Osteocyte (in vitro differentiated cells): Measurements from ENCODE around the gene IRF8. TPM values are rescaled to one million over a fixed set of nuclear protein-coding genes. Genes with fewer than 3 reads are reported as not detected.

Experiments
- DNase-seq: peaks from one replicate; pipeline ENCODE4 v3.0.0; 2021; ENCODE audit warnings: mixed read lengths; ENCODE audit not compliant: unreplicated experiment; ENCODE audit errors: extremely low spot score
- H3K27ac Mint-ChIP-seq: one replicate; pipeline ENCODE4 v1.8.0; 2021; ENCODE audit warnings: mild to moderate bottlenecking, mixed read lengths; ENCODE audit not compliant: unreplicated experiment
- H3K27me3 Mint-ChIP-seq: one replicate; pipeline ENCODE4 v1.8.0; 2021; ENCODE audit warnings: mixed read lengths; ENCODE audit not compliant: unreplicated experiment
- H3K36me3 Mint-ChIP-seq: one replicate; pipeline ENCODE4 v1.8.0; 2021; ENCODE audit warnings: mixed read lengths; ENCODE audit not compliant: unreplicated experiment
- H3K4me1 Mint-ChIP-seq: one replicate; pipeline ENCODE4 v1.8.0; 2021; ENCODE audit warnings: mixed read lengths; ENCODE audit not compliant: unreplicated experiment
- H3K4me3 Mint-ChIP-seq: one replicate; pipeline ENCODE4 v1.8.0; 2021; ENCODE audit warnings: mild to moderate bottlenecking, moderate library complexity, mixed read lengths; ENCODE audit not compliant: unreplicated experiment
- H3K9me3 Mint-ChIP-seq: one replicate; pipeline ENCODE4 v1.8.0; 2021; ENCODE audit warnings: mixed read lengths; ENCODE audit not compliant: unreplicated experiment
- total RNA-seq: library from RNA; stranded (reverse); gene quantifications from 2 replicates; pipeline ENCODE4 v1.2.1, GENCODE V29; 2021
- TF ChIP-seq, protein P1 (sequence below): fragments of 200-600 bp; sonication (generic); IDR thresholded peaks from 2 replicates; pipeline ENCODE4 v1.5.0; 2021; ENCODE audit warnings: antibody characterized with exemption, mild to moderate bottlenecking, moderate library complexity

Gene IRF8
- total RNA-seq, 1 donor from 2014 or later: not detected

DNA sequence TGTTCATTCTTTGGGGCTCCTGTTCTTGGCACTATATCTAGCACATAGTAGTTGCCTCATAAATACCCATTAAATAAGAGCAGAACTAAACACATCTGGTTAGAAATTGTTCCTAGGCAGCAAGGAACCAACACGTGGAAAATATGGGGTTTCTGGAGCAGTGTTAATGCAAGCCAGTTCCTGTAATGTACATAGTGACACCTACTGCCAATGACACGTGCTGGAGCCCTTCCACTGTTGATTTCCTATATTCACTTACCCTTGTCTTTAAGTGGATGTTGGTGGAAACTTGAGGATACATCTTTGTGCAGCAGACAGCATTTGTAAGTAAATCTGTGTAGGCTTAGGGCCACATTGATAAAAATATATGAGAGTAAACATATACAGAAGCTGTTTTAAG is 1.6 kb upstream of the IRF8 start:
- no peak for DNase-seq
- Mint-ChIP-seq H3K9me3 (no peaks in the 10 kb centered on the region), H3K27me3 (peaks cover 83% of the 10 kb centered on the region), H3K36me3 (no peaks in the 10 kb centered on the region), H3K27ac (no peak overlapping the region), H3K4me3 (no peak overlapping the region), H3K4me1 (peaks cover 8% of the 10 kb centered on the region)
- TF ChIP-seq, protein P1, sequence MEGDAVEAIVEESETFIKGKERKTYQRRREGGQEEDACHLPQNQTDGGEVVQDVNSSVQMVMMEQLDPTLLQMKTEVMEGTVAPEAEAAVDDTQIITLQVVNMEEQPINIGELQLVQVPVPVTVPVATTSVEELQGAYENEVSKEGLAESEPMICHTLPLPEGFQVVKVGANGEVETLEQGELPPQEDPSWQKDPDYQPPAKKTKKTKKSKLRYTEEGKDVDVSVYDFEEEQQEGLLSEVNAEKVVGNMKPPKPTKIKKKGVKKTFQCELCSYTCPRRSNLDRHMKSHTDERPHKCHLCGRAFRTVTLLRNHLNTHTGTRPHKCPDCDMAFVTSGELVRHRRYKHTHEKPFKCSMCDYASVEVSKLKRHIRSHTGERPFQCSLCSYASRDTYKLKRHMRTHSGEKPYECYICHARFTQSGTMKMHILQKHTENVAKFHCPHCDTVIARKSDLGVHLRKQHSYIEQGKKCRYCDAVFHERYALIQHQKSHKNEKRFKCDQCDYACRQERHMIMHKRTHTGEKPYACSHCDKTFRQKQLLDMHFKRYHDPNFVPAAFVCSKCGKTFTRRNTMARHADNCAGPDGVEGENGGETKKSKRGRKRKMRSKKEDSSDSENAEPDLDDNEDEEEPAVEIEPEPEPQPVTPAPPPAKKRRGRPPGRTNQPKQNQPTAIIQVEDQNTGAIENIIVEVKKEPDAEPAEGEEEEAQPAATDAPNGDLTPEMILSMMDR: no peak

DNA sequence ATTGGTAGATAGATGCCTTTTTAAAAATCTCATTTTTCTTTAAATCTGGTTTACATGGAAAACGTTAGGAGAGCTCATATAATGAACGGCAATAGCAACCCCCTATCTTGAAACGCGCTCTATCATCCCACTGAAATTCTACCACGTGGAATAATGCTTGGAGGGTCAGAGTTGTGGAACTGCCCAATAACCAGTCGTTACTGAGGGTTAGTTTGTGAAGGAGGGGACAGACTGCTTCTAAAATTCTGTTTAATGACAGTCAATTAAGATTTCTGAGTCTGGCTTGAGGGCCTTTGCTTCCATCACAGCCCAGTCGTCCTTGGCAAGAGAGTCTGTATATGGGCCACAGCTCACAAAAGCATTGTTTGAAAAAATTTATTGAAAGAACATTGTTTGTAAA is 482 bp downstream of the IRF8 start:
- peak overlapping the region; percentile 51 for H3K4me3 Mint-ChIP-seq
- H3K27me3 Mint-ChIP-seq: peaks cover 77% of the 10 kb centered on the region
- TF ChIP-seq, protein P1: no peak
- H3K36me3 Mint-ChIP-seq: no peaks in the 10 kb centered on the region
- H3K4me1 Mint-ChIP-seq: peaks cover 8% of the 10 kb centered on the region
- H3K9me3 Mint-ChIP-seq: no peaks in the 10 kb centered on the region
- H3K27ac Mint-ChIP-seq: no peak overlapping the region
- DNase-seq: no peak

DNA sequence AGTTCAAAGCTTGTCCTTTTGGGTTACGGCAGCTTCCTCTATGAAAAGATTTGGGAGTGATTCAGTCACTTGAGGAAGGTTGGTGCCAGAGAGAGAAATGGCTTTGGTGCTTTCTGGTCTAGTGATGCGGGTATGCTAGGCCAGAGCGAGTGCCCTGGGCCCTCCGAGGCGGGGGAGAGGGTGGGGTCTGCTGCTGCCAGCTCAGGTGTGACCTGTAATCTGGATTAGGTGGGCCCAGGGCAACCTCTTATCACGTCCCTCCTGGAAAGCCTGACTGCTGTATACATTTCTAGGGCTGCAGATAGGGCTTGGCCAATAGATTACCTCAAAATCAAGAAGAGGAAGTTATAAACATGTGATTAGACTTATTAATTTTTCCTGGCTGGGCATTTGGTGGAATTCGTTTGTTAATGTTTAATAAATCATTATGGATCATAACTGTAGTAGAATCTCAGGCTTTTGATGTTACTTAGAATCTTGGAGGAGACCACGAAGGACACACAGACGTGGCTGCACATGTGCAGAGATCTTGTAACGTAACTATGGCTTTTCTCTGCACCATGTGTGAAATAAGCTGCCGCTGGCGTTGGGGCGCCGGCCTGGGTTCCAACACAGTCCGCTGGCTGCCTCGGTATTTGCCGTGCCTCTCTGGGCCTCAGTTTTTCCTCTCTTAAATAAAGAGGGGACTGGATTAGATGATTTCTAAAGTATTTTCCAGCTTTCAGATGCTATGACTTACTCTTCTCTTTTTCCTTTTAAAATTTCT is 1.2 kb downstream of the IRF8 start:
- TF ChIP-seq, protein P1: no peak

DNA sequence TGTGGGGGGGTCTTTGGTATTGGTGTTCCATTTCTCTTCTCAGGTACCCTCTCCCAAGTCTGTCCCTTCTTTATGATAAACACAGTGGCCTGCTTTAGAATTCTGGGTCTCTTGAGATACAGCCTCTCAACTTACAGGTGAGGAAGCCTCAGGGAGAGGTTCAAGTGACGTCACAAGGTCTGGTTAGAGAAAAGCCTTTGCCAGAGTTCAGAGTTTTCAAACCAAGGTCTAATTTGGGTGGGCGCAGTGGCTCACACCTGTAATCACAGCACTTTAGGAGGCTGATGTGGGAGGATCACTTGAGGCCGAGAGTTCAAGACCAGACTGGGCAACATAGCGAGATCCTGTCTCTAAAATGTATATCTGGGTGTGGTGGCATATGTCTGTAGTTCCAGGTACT is 2.1 kb downstream of the IRF8 start:
- no peak for DNase-seq
- TF ChIP-seq, protein P1: no peak
- Mint-ChIP-seq H3K27ac (no peak overlapping the region), H3K4me1 (peaks cover 8% of the 10 kb centered on the region), H3K27me3 (peaks cover 64% of the 10 kb centered on the region), H3K9me3 (peaks cover 2% of the 10 kb centered on the region), H3K36me3 (no peaks in the 10 kb centered on the region), H3K4me3 (no peak overlapping the region)

More for the DNA sequence above, 1.2 kb downstream of the IRF8 start:
- no peaks in the 10 kb centered on the region for H3K36me3 Mint-ChIP-seq
- peaks cover 71% of the 10 kb centered on the region for H3K27me3 Mint-ChIP-seq
- peaks cover 8% of the 10 kb centered on the region for H3K4me1 Mint-ChIP-seq
- H3K4me3 Mint-ChIP-seq: no peak overlapping the region
- H3K27ac Mint-ChIP-seq: no peak overlapping the region
- DNase-seq: no peak
- H3K9me3 Mint-ChIP-seq: no peaks in the 10 kb centered on the region

DNA sequence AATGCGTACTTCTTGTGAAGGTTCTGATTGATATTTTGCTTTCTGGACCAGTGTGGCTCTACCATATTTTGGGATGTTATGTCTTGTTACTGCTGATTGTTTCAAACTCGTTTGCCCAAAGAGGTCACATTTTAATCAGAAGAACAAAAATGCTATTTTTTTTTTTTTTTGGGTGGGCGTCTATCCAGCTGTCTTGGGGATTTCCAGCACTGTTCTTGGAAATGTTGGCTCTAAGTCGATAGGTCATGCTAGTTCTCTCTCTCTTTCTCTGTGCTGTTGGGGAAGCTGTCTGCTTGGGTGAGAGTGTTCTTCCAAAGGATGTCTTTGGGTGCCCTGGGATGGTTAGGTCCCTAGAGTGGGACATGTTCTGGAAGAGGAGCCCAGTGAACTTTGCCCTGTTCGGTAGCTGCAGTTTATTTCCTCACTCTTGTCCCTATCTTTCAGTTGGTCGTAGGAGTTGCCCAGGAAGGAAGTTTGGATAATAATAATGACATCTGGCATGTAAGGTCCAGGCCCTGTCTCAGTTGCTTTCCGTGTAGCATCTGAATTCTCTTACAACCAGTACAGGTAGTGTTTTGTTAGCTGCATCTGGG is 2.9 kb downstream of the IRF8 start:
- Mint-ChIP-seq H3K4me3 (no peak overlapping the region), H3K27ac (no peak overlapping the region), H3K9me3 (peaks cover 6% of the 10 kb centered on the region), H3K27me3 (peaks cover 60% of the 10 kb centered on the region), H3K36me3 (no peaks in the 10 kb centered on the region), H3K4me1 (peaks cover 8% of the 10 kb centered on the region)
- TF ChIP-seq, protein P1: no peak
- DNase-seq: no peak
